Stimulated activated CD8-positive, alpha-beta memory T cell treated with anti-CD3 and anti-CD28 coated beads, Interleukin-12 subunit alpha, Interleukin-12 subunit beta, amount 100 ng/mL, for 24 hours (primary cell): Measurements from ENCODE around the gene SYS1.

ENCODE experiments used
- DNase-seq: peaks from one replicate; pipeline ENCODE4 v3.0.0-alpha.2; 2020; ENCODE audit errors: extremely low read depth

SYS1 gene

GRCh38 chr20:45415822-45416637, 53.1 kb downstream of the SYS1 start, which contains the start of gene PIGT:
Gene PIGT (plus strand): TSS chr20:45416141. CDS start chr20:45416157, 16 bp downstream.
- DNase-seq, result peak; percentile 74

- DNase-seq, result no peak
Measured at GRCh38 chr20:45416917-45417316, 54.0 kb downstream of the SYS1 start.
